DMS 273 (cell line): Measurements from ENCODE around the gene ANKRD60.

Experiments used
- DNase-seq: peaks from one replicate; lab custom pipeline; 2025; ENCODE audit not compliant: unreplicated experiment; lab: John Stamatoyannopoulos, UW

The ANKRD60 gene

GRCh38 chr20:58224974-58225373 lies 3.5 kb downstream of the ANKRD60 start:
- no peak for DNase-seq

- DNase-seq = no peak
Measured at GRCh38 chr20:58224097-58224496, 4.4 kb downstream of the ANKRD60 start.

GRCh38 chr20:58223358-58223941 lies 5.0 kb downstream of the ANKRD60 start:
- DNase-seq = no peak

- no peak for DNase-seq
Measured at GRCh38 chr20:58222446-58222845, 6.0 kb downstream of the ANKRD60 start.

GRCh38 chr20:58219342-58219700 lies 9.1 kb downstream of the ANKRD60 start:
- no peak for DNase-seq

- no peak for DNase-seq
Measured at GRCh38 chr20:58218665-58219341, 9.7 kb downstream of the ANKRD60 start.

GRCh38 chr20:58216334-58216733 lies 12.1 kb downstream of the ANKRD60 start:
- no peak for DNase-seq

GRCh38 chr20:58215116-58215515 lies 13.3 kb downstream of the ANKRD60 start:
- no peak for DNase-seq

GRCh38 chr20:58214310-58214709 lies 14.1 kb downstream of the ANKRD60 start:
- no peak for DNase-seq

GRCh38 chr20:58213716-58214115 lies 14.7 kb downstream of the ANKRD60 start:
- DNase-seq = no peak

- DNase-seq = no peak
Measured at GRCh38 chr20:58213121-58213520, 15.3 kb downstream of the ANKRD60 start.

GRCh38 chr20:58212636-58213035 lies 15.8 kb downstream of the ANKRD60 start:
- DNase-seq = no peak

GRCh38 chr20:58210398-58210747 lies 18.1 kb downstream of the ANKRD60 start:
- DNase-seq = no peak

- peak; percentile 90 for DNase-seq
Measured at GRCh38 chr20:58209652-58210397, 18.6 kb downstream of the ANKRD60 start.

- DNase-seq = no peak
Measured at GRCh38 chr20:58208944-58209343, 19.5 kb downstream of the ANKRD60 start.

- DNase-seq = no peak
Measured at GRCh38 chr20:58205850-58206249, 22.6 kb downstream of the ANKRD60 start.

- no peak for DNase-seq
Measured at GRCh38 chr20:58202044-58202443, 26.4 kb downstream of the ANKRD60 start.

GRCh38 chr20:58201616-58202015 lies 26.8 kb downstream of the ANKRD60 start:
- no peak for DNase-seq

- DNase-seq = no peak
Measured at GRCh38 chr20:58199469-58199868, 29.0 kb downstream of the ANKRD60 start.

GRCh38 chr20:58198901-58199355 lies 29.5 kb downstream of the ANKRD60 start:
- no peak for DNase-seq

- DNase-seq = no peak
Measured at GRCh38 chr20:58198384-58198783, 30.1 kb downstream of the ANKRD60 start.

GRCh38 chr20:58197185-58197469 lies 31.3 kb downstream of the ANKRD60 start:
- no peak for DNase-seq
